ENCODE results near the gene PPM1F. TPM values are rescaled to one million over a fixed set of nuclear protein-coding genes. Genes with fewer than 3 reads are reported as not detected.
"Not testable (repeated sequence)": the region's sequence is repeated elsewhere in the genome, so short reads cannot be mapped to it uniquely, and the experiment has no call there.

PPM1F gene
- total RNA-seq, 2 experiments from 2014 or later = 21.7 to 21.9 TPM

DNA sequence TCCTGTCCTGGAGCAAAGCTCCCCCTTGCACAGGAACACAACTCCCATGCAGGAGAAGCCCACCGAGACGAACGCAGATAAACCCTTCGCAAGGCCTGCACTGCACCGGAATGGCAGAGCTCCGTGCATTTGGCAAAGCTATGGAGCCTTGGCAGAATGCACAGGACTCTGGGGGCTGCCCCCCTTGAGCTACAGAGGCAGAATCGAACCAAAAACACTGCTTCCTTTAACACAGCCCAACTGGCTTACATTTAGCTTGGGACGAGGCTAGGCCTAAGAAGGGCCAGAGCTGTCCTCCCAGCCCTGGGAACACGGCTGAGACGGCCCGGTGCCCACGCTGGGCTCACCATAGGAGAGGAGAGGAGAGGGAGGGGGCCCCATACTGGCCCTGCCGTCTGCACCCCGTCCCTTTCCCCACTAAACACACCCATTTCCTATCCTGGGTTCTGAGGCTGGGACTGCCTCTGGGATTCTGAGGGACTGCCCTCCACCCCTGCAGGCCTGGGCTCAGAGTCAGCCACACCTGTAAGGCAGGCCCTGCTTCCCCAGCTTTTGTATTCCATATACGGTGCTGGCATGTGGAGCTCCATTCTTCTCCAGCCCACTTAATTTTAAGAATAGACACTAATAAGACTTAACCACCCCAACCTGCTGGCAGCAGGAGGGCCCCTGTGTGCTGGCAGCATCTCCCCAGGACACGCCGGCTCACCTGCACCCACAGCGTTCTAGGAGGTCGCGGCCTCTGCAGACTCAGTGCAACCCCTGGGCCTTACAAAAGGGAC, 32.9 kb downstream of the PPM1F start:
- no peaks in the 10 kb centered on the region for H3K27me3 Mint-ChIP-seq
- no peak for DNase-seq
- intact Hi-C loops (cut with micrococcal nuclease) = no loop called here
- no peaks in the 10 kb centered on the region for H3K4me1 Mint-ChIP-seq (ENCODE audit: low read depth)
- no peak overlapping the region for H3K4me3 Mint-ChIP-seq
- ChIA-PET POLR2A (no interaction called here), CTCF (interaction anchor here (1.2 kb wide), 1 partner anchor 17 kb away, joined by 3 read pairs; no protein-coding TSS in a partner anchor)
- no peaks in the 10 kb centered on the region for H3K9me3 Mint-ChIP-seq
- no peak overlapping the region for H3K27ac Mint-ChIP-seq
- no peaks in the 10 kb centered on the region for H3K36me3 Mint-ChIP-seq

DNA sequence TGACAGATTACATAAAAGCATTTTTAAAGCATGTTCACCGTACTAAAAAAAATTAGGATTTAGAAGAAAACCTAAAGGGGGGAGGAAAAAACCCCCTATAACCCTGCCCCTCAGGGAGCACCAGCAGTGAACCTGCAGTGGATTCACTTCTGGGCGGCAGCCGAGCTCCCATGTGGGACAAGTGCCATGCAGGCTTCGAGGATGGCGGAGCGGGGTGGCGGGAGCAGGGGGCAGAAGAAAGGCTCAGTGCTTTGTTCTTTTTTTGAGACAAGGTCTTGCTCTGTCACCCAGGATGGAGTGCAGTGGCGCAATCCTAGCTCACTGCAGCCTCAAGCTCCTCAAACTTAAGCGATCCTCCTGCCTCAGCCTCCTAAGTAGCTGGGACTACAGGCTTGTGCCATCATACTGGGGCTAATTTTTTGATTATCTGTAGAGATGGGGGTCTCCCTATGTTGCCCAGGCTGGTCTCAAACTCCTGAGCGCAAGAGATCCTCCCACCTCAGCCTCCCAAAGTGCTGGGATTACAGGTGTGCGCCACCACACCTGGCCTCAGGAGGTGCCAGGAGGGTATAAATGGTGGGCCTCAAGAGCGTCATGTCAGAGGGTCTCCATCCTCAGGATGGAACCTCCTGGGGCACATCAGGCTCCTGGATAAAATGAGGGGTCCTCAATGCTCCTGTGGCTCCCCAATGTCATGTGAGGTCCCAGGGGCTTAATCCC, 34.0 kb downstream of the PPM1F start:
- intact Hi-C loops (cut with micrococcal nuclease) = no loop called here

DNA sequence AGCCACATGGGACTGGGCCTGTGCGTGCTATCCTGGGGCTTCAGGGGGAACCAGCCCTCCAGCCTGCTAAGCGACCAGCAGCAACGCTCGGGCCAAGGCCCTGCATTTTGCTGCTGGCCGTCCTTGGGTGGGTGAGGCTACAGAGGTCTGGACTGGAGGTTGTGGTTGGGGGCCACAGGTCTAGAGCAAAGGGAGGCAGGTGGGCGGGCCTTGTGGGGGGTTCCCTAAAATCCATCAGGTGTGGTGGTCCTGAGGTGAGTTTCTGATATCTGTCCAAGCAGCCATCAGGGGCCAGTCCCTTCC, 34.7 kb downstream of the PPM1F start:
- POLR2A ChIA-PET = no interaction called here
- Mint-ChIP-seq H3K27me3 (no peaks in the 10 kb centered on the region), H3K9me3 (no peaks in the 10 kb centered on the region), H3K4me1 (ENCODE audit: low read depth) (no peaks in the 10 kb centered on the region), H3K27ac (no peak overlapping the region), H3K4me3 (no peak overlapping the region), H3K36me3 (no peaks in the 10 kb centered on the region)
- CTCF ChIA-PET = interaction anchor here (0.9 kb wide), 1 partner anchor 35 kb away, joined by 3 read pairs; the partner anchor contains the start of gene PPM1F
- DNase-seq = no peak
- intact Hi-C loops (cut with micrococcal nuclease) = no loop called here

More for the DNA sequence above, 34.0 kb downstream of the PPM1F start:
- CTCF ChIA-PET = interaction anchor here (0.6 to 1.2 kb wide), 2 partner anchors 18 to 54 kb away, joined by 3 read pairs; no protein-coding TSS in a partner anchor
- Mint-ChIP-seq H3K27me3 (no peaks in the 10 kb centered on the region), H3K9me3 (no peaks in the 10 kb centered on the region), H3K36me3 (no peaks in the 10 kb centered on the region), H3K27ac (no peak overlapping the region), H3K4me1 (ENCODE audit: low read depth) (no peaks in the 10 kb centered on the region), H3K4me3 (no peak overlapping the region)
- DNase-seq = no peak
- POLR2A ChIA-PET = no interaction called here

DNA sequence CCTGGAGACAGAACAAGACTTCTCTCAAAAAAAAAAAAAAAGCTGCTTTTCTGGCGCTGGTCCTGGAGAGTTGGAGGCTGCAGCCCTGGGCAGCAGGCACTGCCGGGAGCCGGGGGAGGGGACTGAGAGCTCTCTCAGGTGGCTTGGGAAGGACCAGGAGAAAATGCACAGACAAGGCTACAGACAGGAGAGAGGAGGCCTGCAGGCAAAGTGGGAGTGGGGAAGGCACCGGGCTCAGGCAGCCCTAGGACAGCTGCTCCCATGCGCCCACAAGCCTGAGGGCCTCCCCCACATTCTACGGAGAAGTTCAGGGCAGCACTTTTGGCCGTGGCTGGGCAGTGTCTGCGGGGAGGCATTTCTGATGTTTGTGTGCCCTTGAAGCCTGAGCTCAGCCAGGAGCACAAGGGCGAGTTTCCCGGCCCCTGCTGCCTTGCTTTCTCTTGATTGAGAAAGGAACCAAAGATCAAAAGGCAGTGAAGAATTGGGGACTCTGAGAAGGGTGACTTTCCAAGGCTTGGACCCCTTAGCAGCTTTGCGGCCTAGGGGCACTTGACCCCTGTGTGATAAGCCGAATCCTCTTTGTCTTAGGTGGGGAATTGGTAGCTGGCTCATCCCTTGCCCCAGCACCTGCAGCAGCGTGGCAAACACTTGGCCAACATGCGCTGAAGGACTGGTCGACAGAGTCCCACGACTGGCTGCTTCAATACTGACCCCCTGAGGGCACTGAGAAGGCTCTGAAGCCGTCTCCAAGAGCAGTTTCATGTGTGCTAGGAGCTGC, 35.3 kb downstream of the PPM1F start:
- no peak overlapping the region for H3K27ac Mint-ChIP-seq
- intact Hi-C loops (cut with micrococcal nuclease) = no loop called here
- no peak overlapping the region for H3K4me3 Mint-ChIP-seq
- POLR2A ChIA-PET = no interaction called here
- H3K27me3 Mint-ChIP-seq = no peaks in the 10 kb centered on the region
- no peaks in the 10 kb centered on the region for H3K36me3 Mint-ChIP-seq
- DNase-seq = no peak
- CTCF ChIA-PET = interaction anchor here (0.6 to 0.9 kb wide), 2 partner anchors 35 to 105 kb away, joined by 3 read pairs; partner anchors contain the start of gene PPM1F
- no peaks in the 10 kb centered on the region for H3K9me3 Mint-ChIP-seq
- H3K4me1 Mint-ChIP-seq (ENCODE audit: low read depth) = no peaks in the 10 kb centered on the region

DNA sequence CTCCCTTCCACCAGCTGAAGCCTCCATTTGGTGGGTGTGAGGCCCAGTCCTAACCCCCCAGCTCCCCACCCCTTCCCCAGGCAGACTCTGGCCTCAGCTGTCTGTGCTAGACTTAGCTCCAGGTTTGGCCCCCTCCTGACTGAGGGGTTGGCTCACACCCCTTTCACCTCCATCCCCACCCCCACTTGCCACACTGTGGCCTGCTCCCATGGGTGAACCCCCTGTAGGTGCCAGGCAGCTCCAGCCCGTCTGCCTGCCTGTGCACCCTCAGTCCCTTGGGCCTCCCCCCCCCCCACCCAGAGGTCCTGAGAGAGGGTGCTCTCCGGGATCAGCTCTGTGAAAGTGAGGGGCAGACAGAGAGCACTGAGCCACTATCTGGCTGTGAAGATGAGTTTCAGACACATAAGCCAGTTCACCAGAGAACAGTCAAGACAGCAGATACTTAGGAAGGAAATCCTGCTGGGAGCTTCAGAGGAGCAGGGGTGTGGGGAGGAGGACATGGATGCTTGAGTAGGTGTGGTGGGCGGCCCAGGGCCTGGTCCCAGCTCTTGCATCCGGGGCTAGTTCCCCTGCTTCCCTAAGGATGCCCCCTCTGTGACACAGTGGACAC, 36.2 kb downstream of the PPM1F start:
- POLR2A ChIA-PET = no interaction called here
- intact Hi-C loops (cut with micrococcal nuclease) = no loop called here
- H3K36me3 Mint-ChIP-seq = no peaks in the 10 kb centered on the region
- CTCF ChIA-PET = interaction anchor here (0.5 to 1.4 kb wide), 3 partner anchors 21 to 351 kb away, joined by 3 to 5 read pairs (median 3); no protein-coding TSS in a partner anchor
- H3K27me3 Mint-ChIP-seq = no peaks in the 10 kb centered on the region
- no peak for DNase-seq
- no peaks in the 10 kb centered on the region for H3K4me1 Mint-ChIP-seq (ENCODE audit: low read depth)
- no peak overlapping the region for H3K4me3 Mint-ChIP-seq
- H3K9me3 Mint-ChIP-seq = no peaks in the 10 kb centered on the region
- H3K27ac Mint-ChIP-seq = no peak overlapping the region

DNA sequence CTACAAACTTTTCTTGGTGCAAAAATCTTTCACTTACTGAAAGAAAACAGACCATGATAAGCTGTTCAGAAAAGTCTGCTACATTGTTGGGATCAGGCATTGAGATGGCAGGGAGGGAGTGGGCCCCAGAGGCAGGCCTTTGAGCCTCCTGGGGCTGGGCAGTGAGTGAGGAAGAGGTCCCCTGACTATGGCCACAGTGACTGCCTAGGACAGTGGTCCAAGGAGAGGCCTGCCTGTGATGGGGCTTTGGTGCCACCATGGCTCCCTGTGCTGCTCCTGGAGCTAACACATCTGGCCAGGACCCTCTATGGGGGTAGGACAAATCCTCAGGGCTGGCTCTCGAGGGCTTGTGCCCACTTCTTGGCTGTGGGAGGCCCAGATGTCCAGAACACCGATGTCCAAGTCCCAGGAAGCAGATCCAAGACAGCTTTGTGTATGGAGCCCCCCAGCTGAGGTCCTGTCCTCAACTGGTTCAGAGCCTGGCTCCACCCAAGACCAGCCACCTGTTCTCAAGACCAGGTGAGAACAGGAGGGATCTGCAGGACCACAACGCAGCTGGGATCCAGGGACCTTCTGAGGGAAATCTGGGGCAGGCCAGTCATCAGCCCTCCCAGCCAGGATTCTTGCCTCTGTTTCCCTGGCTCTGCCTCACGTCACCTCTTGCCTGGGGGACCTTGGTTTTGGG, 36.9 kb downstream of the PPM1F start:
- H3K36me3 Mint-ChIP-seq = no peaks in the 10 kb centered on the region
- no peak overlapping the region for H3K27ac Mint-ChIP-seq
- intact Hi-C loops (cut with micrococcal nuclease) = no loop called here
- H3K9me3 Mint-ChIP-seq = no peaks in the 10 kb centered on the region
- POLR2A ChIA-PET = no interaction called here
- H3K4me1 Mint-ChIP-seq (ENCODE audit: low read depth) = no peaks in the 10 kb centered on the region
- CTCF ChIA-PET = interaction anchor here (1.0 to 1.4 kb wide), 2 partner anchors 22 to 202 kb away, joined by 3 read pairs; no protein-coding TSS in a partner anchor
- H3K27me3 Mint-ChIP-seq = no peaks in the 10 kb centered on the region
- no peak for DNase-seq
- H3K4me3 Mint-ChIP-seq = no peak overlapping the region

DNA sequence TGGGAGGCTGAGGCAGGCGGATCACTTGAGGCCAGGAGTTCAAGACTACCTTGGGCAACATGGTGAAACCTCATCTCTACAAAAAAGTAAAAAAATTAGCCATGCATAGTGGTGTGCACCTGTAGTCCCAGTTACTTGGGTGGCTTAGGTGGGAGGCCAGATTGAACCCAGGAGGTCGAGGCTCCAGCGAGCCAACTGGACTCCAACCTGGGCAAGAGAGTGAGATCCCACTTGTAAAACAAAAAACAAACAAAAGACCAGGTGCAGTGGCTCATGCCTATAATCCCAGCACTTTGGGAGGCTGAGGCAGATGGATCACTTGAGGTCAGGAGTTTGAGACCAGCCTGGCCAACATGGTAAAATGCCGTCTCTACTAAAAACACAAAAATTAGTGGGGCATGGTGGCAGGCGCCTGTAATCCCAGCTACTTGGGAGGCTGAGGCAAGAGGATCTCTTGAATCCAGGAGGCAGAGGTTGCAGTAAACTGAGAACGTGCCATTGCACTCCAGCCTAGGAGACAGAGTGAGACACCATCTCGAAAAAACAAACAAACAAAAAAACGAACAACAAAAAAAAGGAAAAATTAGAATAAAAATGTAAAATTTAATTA, 38.5 kb downstream of the PPM1F start:
- DNase-seq; POLR2A ChIA-PET; H3K36me3 Mint-ChIP-seq; intact Hi-C loops (cut with micrococcal nuclease); H3K9me3 Mint-ChIP-seq; H3K27ac Mint-ChIP-seq; CTCF ChIA-PET; H3K4me1 Mint-ChIP-seq (ENCODE audit: low read depth); H3K27me3 Mint-ChIP-seq; H3K4me3 Mint-ChIP-seq: not testable (repeated sequence)

DNA sequence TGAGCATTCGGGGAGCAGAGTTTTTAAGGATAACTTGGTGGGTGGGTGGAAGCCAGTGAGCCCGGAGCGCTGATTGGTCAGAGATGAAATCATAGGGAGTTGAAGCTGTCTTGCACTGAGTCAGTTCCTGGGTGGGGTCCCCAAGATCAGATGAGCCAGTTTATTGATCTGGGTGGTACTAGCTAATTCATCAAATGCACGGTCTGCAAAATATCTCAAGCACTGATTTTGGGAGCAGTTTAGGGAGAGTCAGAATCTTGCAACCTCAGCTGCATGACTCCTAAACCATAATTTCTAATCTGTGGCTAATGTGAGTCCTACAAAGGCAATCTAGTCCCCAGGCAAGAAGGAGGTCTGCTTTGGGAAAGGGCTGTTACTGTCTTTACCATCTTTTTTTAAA, 42.3 kb downstream of the PPM1F start:
- H3K36me3 Mint-ChIP-seq; H3K4me3 Mint-ChIP-seq; H3K9me3 Mint-ChIP-seq; intact Hi-C loops (cut with micrococcal nuclease); POLR2A ChIA-PET; H3K27me3 Mint-ChIP-seq; H3K27ac Mint-ChIP-seq; H3K4me1 Mint-ChIP-seq (ENCODE audit: low read depth); DNase-seq: not testable (repeated sequence)
- CTCF ChIA-PET = interaction anchor here (1.4 kb wide), 1 partner anchor 26 kb away, joined by 3 read pairs; no protein-coding TSS in a partner anchor

DNA sequence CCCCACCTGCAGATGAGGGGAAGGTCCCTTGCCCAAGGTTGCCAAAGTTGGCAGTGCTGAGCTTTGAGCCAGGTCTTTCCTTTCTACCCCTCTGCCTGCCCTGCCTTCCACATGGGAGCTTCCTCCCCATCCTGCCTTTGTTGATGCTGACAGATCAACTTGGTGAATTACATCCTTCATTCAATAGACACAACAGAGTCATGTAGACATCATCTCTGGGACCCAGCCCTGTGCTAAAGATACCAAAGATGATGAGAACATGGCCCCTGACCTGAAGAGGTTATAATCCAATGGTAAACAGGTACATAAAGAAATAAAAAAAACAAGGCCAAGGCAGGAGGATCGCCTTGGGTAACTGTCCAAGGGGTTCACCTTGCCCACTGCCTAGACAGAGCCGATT, 42.8 kb downstream of the PPM1F start:
- Mint-ChIP-seq H3K27me3 (no peaks in the 10 kb centered on the region), H3K9me3 (no peaks in the 10 kb centered on the region), H3K4me1 (ENCODE audit: low read depth) (no peaks in the 10 kb centered on the region), H3K27ac (no peak overlapping the region), H3K4me3 (no peak overlapping the region), H3K36me3 (no peaks in the 10 kb centered on the region)
- ChIA-PET CTCF (interaction anchor here (1.4 kb wide), 1 partner anchor 27 kb away, joined by 3 read pairs; no protein-coding TSS in a partner anchor), POLR2A (no interaction called here)
- intact Hi-C loops (cut with micrococcal nuclease) = no loop called here
- DNase-seq = no peak

DNA sequence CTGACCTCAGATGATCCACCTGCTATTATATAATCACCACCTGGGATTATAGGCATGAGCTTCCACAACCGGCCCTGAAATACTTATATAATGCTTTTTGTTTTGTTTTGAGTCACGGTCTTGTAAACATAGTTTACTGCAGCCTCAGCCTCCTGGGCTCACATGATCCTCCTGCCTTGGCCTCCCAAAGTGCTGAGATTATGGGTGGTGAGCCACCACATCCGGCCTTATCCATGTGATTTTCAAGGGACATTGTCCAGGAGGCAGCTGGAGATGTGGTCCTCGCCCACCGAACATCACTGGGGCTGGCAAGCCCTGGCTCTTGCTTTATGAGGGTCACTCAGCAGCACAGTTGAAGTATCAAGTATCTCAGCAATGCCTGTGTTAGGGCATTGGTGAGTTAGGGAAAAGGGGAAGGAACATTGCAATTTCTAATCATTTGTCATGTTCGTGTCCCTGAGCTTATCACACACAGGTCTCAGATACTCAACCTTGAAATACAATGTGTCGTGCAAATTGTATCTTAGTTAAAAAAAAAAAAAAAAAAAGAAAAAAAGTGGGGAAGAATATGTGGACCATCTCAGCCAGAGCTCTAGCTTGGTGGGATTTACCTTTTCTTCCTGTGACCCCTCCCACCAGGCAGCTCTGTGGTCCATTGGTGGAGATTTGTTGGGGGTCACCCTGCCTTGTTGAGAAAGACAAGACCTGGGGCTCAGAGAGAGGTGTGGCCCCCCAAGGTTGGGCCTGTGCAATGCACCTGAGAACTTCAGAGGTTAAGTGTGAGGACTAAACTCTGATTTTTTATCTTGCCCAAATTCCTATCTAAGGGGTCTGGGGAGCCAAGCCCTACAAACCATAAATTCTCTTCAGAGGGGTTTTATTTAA, 44.8 kb downstream of the PPM1F start:
- no peaks in the 10 kb centered on the region for H3K9me3 Mint-ChIP-seq
- no peaks in the 10 kb centered on the region for H3K4me1 Mint-ChIP-seq (ENCODE audit: low read depth)
- ChIA-PET CTCF (no interaction called here), POLR2A (no interaction called here)
- no peak overlapping the region for H3K27ac Mint-ChIP-seq
- H3K36me3 Mint-ChIP-seq = no peaks in the 10 kb centered on the region
- intact Hi-C loops (cut with micrococcal nuclease) = no loop called here
- H3K4me3 Mint-ChIP-seq = no peak overlapping the region
- no peaks in the 10 kb centered on the region for H3K27me3 Mint-ChIP-seq
- DNase-seq = no peak

DNA sequence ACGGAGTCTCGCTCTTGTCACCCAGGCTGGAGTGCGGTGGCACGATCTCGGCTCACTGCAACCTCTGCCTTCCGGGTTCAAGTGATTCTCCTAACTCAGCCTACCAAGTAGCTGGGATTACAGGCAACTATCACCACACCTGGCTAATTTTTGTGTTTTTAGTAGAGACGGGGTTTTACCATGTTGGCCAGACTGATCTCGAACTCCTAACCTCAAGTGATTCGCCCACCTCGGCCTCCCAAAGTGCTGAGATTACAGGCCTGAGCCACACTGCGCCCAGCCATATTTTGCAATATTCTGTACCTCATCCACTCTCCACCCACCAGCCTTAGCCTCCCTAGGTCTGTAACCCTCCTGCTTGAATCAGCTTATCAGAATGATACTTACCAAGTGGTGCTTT, 47.4 kb downstream of the PPM1F start:
- H3K4me1 Mint-ChIP-seq (ENCODE audit: low read depth); H3K27me3 Mint-ChIP-seq; DNase-seq; H3K36me3 Mint-ChIP-seq; POLR2A ChIA-PET; H3K27ac Mint-ChIP-seq; CTCF ChIA-PET; H3K4me3 Mint-ChIP-seq; H3K9me3 Mint-ChIP-seq; intact Hi-C loops (cut with micrococcal nuclease): not testable (repeated sequence)
